Measurements from ENCODE around the gene WAPL.

DNA sequence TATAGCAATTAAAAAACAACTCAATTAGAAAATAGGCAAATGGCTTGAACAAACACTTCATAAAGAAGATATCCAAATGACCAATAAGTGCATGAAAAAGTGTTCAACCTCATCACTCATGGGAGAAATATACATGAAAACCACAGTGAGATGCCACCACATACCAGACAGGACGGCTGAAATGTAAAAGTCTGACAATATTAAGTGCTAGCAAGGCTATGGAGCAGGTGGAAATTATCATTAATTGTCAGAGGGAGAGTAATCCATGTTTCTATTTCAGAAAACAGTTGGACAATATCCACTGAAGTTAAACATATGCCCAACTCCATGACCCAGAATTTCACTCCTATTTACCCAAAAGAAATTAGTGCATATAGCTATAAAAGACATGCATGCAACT, 112.4 kb downstream of the WAPL start:
- TF ChIP-seq, protein P1, sequence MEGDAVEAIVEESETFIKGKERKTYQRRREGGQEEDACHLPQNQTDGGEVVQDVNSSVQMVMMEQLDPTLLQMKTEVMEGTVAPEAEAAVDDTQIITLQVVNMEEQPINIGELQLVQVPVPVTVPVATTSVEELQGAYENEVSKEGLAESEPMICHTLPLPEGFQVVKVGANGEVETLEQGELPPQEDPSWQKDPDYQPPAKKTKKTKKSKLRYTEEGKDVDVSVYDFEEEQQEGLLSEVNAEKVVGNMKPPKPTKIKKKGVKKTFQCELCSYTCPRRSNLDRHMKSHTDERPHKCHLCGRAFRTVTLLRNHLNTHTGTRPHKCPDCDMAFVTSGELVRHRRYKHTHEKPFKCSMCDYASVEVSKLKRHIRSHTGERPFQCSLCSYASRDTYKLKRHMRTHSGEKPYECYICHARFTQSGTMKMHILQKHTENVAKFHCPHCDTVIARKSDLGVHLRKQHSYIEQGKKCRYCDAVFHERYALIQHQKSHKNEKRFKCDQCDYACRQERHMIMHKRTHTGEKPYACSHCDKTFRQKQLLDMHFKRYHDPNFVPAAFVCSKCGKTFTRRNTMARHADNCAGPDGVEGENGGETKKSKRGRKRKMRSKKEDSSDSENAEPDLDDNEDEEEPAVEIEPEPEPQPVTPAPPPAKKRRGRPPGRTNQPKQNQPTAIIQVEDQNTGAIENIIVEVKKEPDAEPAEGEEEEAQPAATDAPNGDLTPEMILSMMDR (conservative IDR thresholded peaks at IDR 0.05; ENCODE audit: low read depth, low read length), result no peak
- TF ChIP-seq POLR2A (IDR thresholded peaks at IDR 0.05; ENCODE audit: low read depth, low read length) (no peak), RFX5 (IDR thresholded peaks at IDR 0.05; ENCODE audit: low read depth, low read length) (no peak), MAZ (IDR thresholded peaks at IDR 0.05; ENCODE audit: borderline replicate concordance, low read depth, low read length) (no peak), BHLHE40 (IDR thresholded peaks at IDR 0.05; ENCODE audit: low read depth, low read length) (no peak), MXI1 (IDR thresholded peaks at IDR 0.05; ENCODE audit: borderline replicate concordance, low read depth, low read length) (no peak), RAD21 (IDR thresholded peaks at IDR 0.05; ENCODE audit: low read length) (no peak), CHD1 (IDR thresholded peaks at IDR 0.05; ENCODE audit: low read depth, low read length) (no peak), FOS (IDR thresholded peaks at IDR 0.05; ENCODE audit: low read depth, low read length) (no peak), CEBPB (IDR thresholded peaks at IDR 0.05; ENCODE audit: low read depth, low read length) (no peak), SMC3 (IDR thresholded peaks at IDR 0.05; ENCODE audit: low read depth, low read length) (no peak), MAFK (IDR thresholded peaks at IDR 0.05; ENCODE audit: low read depth, low read length) (no peak)
- TF ChIP-seq, protein P2, sequence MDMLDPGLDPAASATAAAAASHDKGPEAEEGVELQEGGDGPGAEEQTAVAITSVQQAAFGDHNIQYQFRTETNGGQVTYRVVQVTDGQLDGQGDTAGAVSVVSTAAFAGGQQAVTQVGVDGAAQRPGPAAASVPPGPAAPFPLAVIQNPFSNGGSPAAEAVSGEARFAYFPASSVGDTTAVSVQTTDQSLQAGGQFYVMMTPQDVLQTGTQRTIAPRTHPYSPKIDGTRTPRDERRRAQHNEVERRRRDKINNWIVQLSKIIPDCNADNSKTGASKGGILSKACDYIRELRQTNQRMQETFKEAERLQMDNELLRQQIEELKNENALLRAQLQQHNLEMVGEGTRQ (IDR thresholded peaks at IDR 0.05; ENCODE audit: low read depth, low read length), result no peak

All from IMR-90 (cell line).